Esophagus (tissue), 2 donors: ENCODE results near the gene HUNK. TPM values are rescaled to one million over a fixed set of nuclear protein-coding genes. Genes with fewer than 3 reads are reported as not detected.

ENCODE experiments used
- H3K27ac ChIP-seq, 2 donors: one replicate each; pipeline ENCODE4 v1.5.1; 2013; ENCODE audit warnings: low read depth in 2 of 2, mild to moderate bottlenecking in 2 of 2, inconsistent platforms in 1 of 2, low read length in 1 of 2, moderate library complexity in 1 of 2
- H3K27me3 ChIP-seq, 2 donors: one replicate each; pipeline ENCODE4 v1.6.1; 2013; ENCODE audit warnings: low read length in 2 of 2, control low read depth in 1 of 2, mild to moderate bottlenecking in 1 of 2; ENCODE audit not compliant: insufficient read depth in 2 of 2, control insufficient read depth in 1 of 2
- H3K36me3 ChIP-seq, 2 donors: one replicate each; pipeline ENCODE4 v1.6.1; 2013; ENCODE audit warnings: low read length in 1 of 2; ENCODE audit not compliant: control insufficient read depth in 2 of 2, insufficient read depth in 2 of 2
- H3K4me1 ChIP-seq, 2 donors: one replicate each; pipeline ENCODE4 v1.6.1; 2013; ENCODE audit warnings: low read length in 1 of 2; ENCODE audit not compliant: control insufficient read depth in 2 of 2, insufficient read depth in 2 of 2
- H3K4me3 ChIP-seq, 2 donors: one replicate each; pipeline ENCODE4 v1.5.1; 2013; ENCODE audit warnings: low read length in 2 of 2, mild to moderate bottlenecking in 2 of 2, low read depth in 1 of 2, moderate library complexity in 1 of 2
- H3K9me3 ChIP-seq, 2 donors: one replicate each; pipeline ENCODE4 v1.6.1; 2013; ENCODE audit warnings: mild to moderate bottlenecking in 2 of 2, low read depth in 1 of 2, low read length in 1 of 2, moderate library complexity in 1 of 2; ENCODE audit not compliant: control insufficient read depth in 2 of 2, insufficient read depth in 1 of 2
- WGBS, 2 donors: extraction: QIAGEN DNeasy Blood & Tissue Kit; methylation state at CpG; one replicate each; pipeline ENCODE4 v1.1.7; 2013; 5-methylcytosine and 5-hydroxymethylcytosine counted together
- polyA plus RNA-seq, 2 donors: library from polyadenylated mRNA; stranded (reverse); fragments of 200-250 nt; gene quantifications; one replicate each; pipeline ENCODE4 v1.2.3, GENCODE V29; 2013
- donor health status: healthy with polysubstance abuse.
- donor health status: Bipolar disorder and iron deficiency.

Gene HUNK
- polyA plus RNA-seq, 2 donors = 0.10 to 0.20 TPM

- WGBS, 2 donors = 90 to 93% methylated on average over 6 of the region's 6 CpGs
- H3K9me3 ChIP-seq = no peaks in the 10 kb centered on the region
- H3K27ac ChIP-seq = no peak overlapping the region
- no peaks in the 10 kb centered on the region for H3K4me1 ChIP-seq
- no peaks in the 10 kb centered on the region for H3K27me3 ChIP-seq
- no peaks in the 10 kb centered on the region for H3K36me3 ChIP-seq
- no peak overlapping the region for H3K4me3 ChIP-seq
Measured at GRCh38 chr21:31902438-31902837, 29.6 kb downstream of the HUNK start.

GRCh38 chr21:31903896-31904295 is 31.1 kb downstream of the HUNK start:
- Histone ChIP-seq H3K4me3 (no peak overlapping the region), H3K4me1 (no peaks in the 10 kb centered on the region), H3K27me3 (no peaks in the 10 kb centered on the region), H3K27ac (no peak overlapping the region), H3K9me3 (no peaks in the 10 kb centered on the region), H3K36me3 (no peaks in the 10 kb centered on the region)
- 87 to 88% methylated on average over 3 of the region's 3 CpGs for WGBS, 2 donors

GRCh38 chr21:31905503-31906451 is 33.0 kb downstream of the HUNK start:
- Histone ChIP-seq H3K4me3 (no peak overlapping the region), H3K4me1 (peaks cover 0 to 3% of the 10 kb centered on the region in 2 donors), H3K36me3 (no peaks in the 10 kb centered on the region), H3K27ac (no peak overlapping the region), H3K9me3 (no peaks in the 10 kb centered on the region), H3K27me3 (no peaks in the 10 kb centered on the region)
- 73 to 74% methylated on average over 13 of the region's 13 CpGs for WGBS, 2 donors

GRCh38 chr21:31908106-31909031 is 35.5 kb downstream of the HUNK start:
- H3K27me3 ChIP-seq = no peaks in the 10 kb centered on the region
- WGBS, 2 donors = 23 to 25% methylated on average over 20 of the region's 20 CpGs
- H3K4me3 ChIP-seq = peak overlapping the region in 1 of 2 donors; percentile 17
- peaks cover 0 to 3% of the 10 kb centered on the region in 2 donors for H3K4me1 ChIP-seq
- no peaks in the 10 kb centered on the region for H3K9me3 ChIP-seq
- no peaks in the 10 kb centered on the region for H3K36me3 ChIP-seq
- no peak overlapping the region for H3K27ac ChIP-seq

- H3K36me3 ChIP-seq = no peaks in the 10 kb centered on the region
- no peak overlapping the region for H3K27ac ChIP-seq
- WGBS, 2 donors = 56% methylated on average over 18 of the region's 18 CpGs
- peaks cover 0 to 3% of the 10 kb centered on the region in 2 donors for H3K4me1 ChIP-seq
- H3K4me3 ChIP-seq = no peak overlapping the region
- no peaks in the 10 kb centered on the region for H3K9me3 ChIP-seq
- no peaks in the 10 kb centered on the region for H3K27me3 ChIP-seq
Measured at GRCh38 chr21:31909153-31910073, 36.6 kb downstream of the HUNK start.

GRCh38 chr21:31910074-31910470 is 37.3 kb downstream of the HUNK start:
- Histone ChIP-seq H3K27me3 (no peaks in the 10 kb centered on the region), H3K9me3 (no peaks in the 10 kb centered on the region), H3K36me3 (no peaks in the 10 kb centered on the region), H3K4me3 (no peak overlapping the region), H3K4me1 (peaks cover 0 to 3% of the 10 kb centered on the region in 2 donors), H3K27ac (no peak overlapping the region)
- WGBS, 2 donors = 93 to 98% methylated on average over 2 of the region's 2 CpGs

GRCh38 chr21:31911138-31911907 is 38.5 kb downstream of the HUNK start:
- WGBS, 2 donors = 84 to 89% methylated on average over 17 of the region's 17 CpGs
- H3K4me3 ChIP-seq = no peak overlapping the region
- H3K9me3 ChIP-seq = no peaks in the 10 kb centered on the region
- H3K4me1 ChIP-seq = peaks cover 0 to 3% of the 10 kb centered on the region in 2 donors
- H3K27ac ChIP-seq = no peak overlapping the region
- H3K36me3 ChIP-seq = no peaks in the 10 kb centered on the region
- no peaks in the 10 kb centered on the region for H3K27me3 ChIP-seq

GRCh38 chr21:31912501-31912900 is 39.7 kb downstream of the HUNK start:
- WGBS, 2 donors = 61 to 69% methylated on average over 9 of the region's 9 CpGs
- H3K27me3 ChIP-seq = no peaks in the 10 kb centered on the region
- H3K4me1 ChIP-seq = peaks cover 0 to 3% of the 10 kb centered on the region in 2 donors

More at GRCh38 chr21:31912501-31912900, 39.7 kb downstream of the HUNK start:
- no peaks in the 10 kb centered on the region for H3K9me3 ChIP-seq
- no peak overlapping the region for H3K27ac ChIP-seq
- H3K4me3 ChIP-seq = no peak overlapping the region
- no peaks in the 10 kb centered on the region for H3K36me3 ChIP-seq
